Measurements from ENCODE around the gene SCD. TPM values are rescaled to one million over a fixed set of nuclear protein-coding genes. Genes with fewer than 3 reads are reported as not detected.

Gene SCD
- total and polyA plus RNA-seq, 2 experiments from 2014 or later, result 282 to 589 TPM

- H3K4me2 ChIP-seq, result no peak overlapping the region
- 73% methylated on average over 4 of the region's 4 CpGs for WGBS (ENCODE audit: low lambda C conversion rate, missing lambda C conversion rate)
Observed at GRCh38 chr10:100311298-100311697, 35.7 kb upstream of the SCD start.

GRCh38 chr10:100315615-100316014 is 31.4 kb upstream of the SCD start:
- no peak overlapping the region for H3K27ac ChIP-seq
- H3K36me3 ChIP-seq (replicated peaks; ENCODE audit: insufficient read depth, low read depth), result no peaks in the 10 kb centered on the region
- WGBS (ENCODE audit: low lambda C conversion rate, missing lambda C conversion rate), result 81% methylated on average over 4 of the region's 4 CpGs
- H3K4me1 ChIP-seq (ENCODE audit: insufficient read depth), result no peaks in the 10 kb centered on the region
- peaks cover 34% of the 10 kb centered on the region for H3K27me3 ChIP-seq
- H4K20me1 ChIP-seq (ENCODE audit: insufficient read depth, poor library complexity, severe bottlenecking), result no peaks in the 10 kb centered on the region
- no peak for DNase-seq (ENCODE audit: low spot score)
- no peak overlapping the region for H3K4me3 ChIP-seq
- H2AFZ ChIP-seq, result no peak overlapping the region
- H3K79me2 ChIP-seq, result no peaks in the 10 kb centered on the region
- no peak for TF ChIP-seq EZH2 (IDR thresholded peaks at IDR 0.05; ENCODE audit: borderline replicate concordance)
- TF ChIP-seq EZH2phosphoT487 (IDR thresholded peaks at IDR 0.05; ENCODE audit: low read depth, severe bottlenecking, unreplicated experiment), result no peak
- TF ChIP-seq CTCF (IDR thresholded peaks at IDR 0.05; ENCODE audit: poor library complexity), result no peak
- no peaks in the 10 kb centered on the region for H3K9me2 ChIP-seq (replicated peaks; ENCODE audit: insufficient read depth)
- no peaks in the 10 kb centered on the region for H3K9me3 ChIP-seq (ENCODE audit: low read depth)
- H3K4me2 ChIP-seq, result no peak overlapping the region

More at GRCh38 chr10:100311298-100311697, 35.7 kb upstream of the SCD start:
- TF ChIP-seq EZH2 (IDR thresholded peaks at IDR 0.05; ENCODE audit: borderline replicate concordance) (no peak), CTCF (IDR thresholded peaks at IDR 0.05; ENCODE audit: poor library complexity) (no peak), EZH2phosphoT487 (IDR thresholded peaks at IDR 0.05; ENCODE audit: low read depth, severe bottlenecking, unreplicated experiment) (no peak)
- Histone ChIP-seq H4K20me1 (ENCODE audit: insufficient read depth, poor library complexity, severe bottlenecking) (no peaks in the 10 kb centered on the region), H3K36me3 (replicated peaks; ENCODE audit: insufficient read depth, low read depth) (no peaks in the 10 kb centered on the region), H3K9me3 (ENCODE audit: low read depth) (no peaks in the 10 kb centered on the region), H2AFZ (no peak overlapping the region), H3K27me3 (peaks cover 22% of the 10 kb centered on the region), H3K4me3 (no peak overlapping the region), H3K27ac (no peak overlapping the region), H3K9me2 (replicated peaks; ENCODE audit: insufficient read depth) (no peaks in the 10 kb centered on the region), H3K4me1 (ENCODE audit: insufficient read depth) (no peaks in the 10 kb centered on the region), H3K79me2 (no peaks in the 10 kb centered on the region)
- no peak for DNase-seq (ENCODE audit: low spot score)

- Histone ChIP-seq H3K27me3 (peaks cover 37% of the 10 kb centered on the region), H3K9me3 (ENCODE audit: low read depth) (no peaks in the 10 kb centered on the region), H2AFZ (no peak overlapping the region), H3K4me2 (no peak overlapping the region), H3K9me2 (replicated peaks; ENCODE audit: insufficient read depth) (no peaks in the 10 kb centered on the region), H3K4me1 (ENCODE audit: insufficient read depth) (no peaks in the 10 kb centered on the region), H4K20me1 (ENCODE audit: insufficient read depth, poor library complexity, severe bottlenecking) (no peaks in the 10 kb centered on the region), H3K36me3 (replicated peaks; ENCODE audit: insufficient read depth, low read depth) (no peaks in the 10 kb centered on the region), H3K4me3 (no peak overlapping the region), H3K27ac (no peak overlapping the region), H3K79me2 (no peaks in the 10 kb centered on the region)
- no peak for DNase-seq (ENCODE audit: low spot score)
- WGBS (ENCODE audit: low lambda C conversion rate, missing lambda C conversion rate), result 81% methylated on average over 4 of the region's 4 CpGs
- TF ChIP-seq CTCF (IDR thresholded peaks at IDR 0.05; ENCODE audit: poor library complexity) (no peak), EZH2 (IDR thresholded peaks at IDR 0.05; ENCODE audit: borderline replicate concordance) (no peak), EZH2phosphoT487 (IDR thresholded peaks at IDR 0.05; ENCODE audit: low read depth, severe bottlenecking, unreplicated experiment) (no peak)
Observed at GRCh38 chr10:100318207-100318606, 28.8 kb upstream of the SCD start.

Measured in hepatocyte (in vitro differentiated cells).